DOHH2 (cell line): ENCODE data around the gene MSMB.
"Not testable (repeated sequence)": the region's sequence is repeated elsewhere in the genome, so short reads cannot be mapped to it uniquely, and the experiment has no call there.

ENCODE experiments used
- EZH2phosphoT487 ChIP-seq: fragments of 200-600 bp; sonication (generic); IDR thresholded peaks from 2 replicates; pipeline ENCODE4 v1.6.1; 2017; ENCODE audit warnings: borderline replicate concordance, mild to moderate bottlenecking, antibody characterized with exemption, low read length, moderate library complexity, mixed read lengths
- TF ChIP-seq, protein P1 (sequence below): fragments of 200-600 bp; sonication (generic); IDR thresholded peaks from one replicate; pipeline ENCODE4 v1.5.1; 2014; ENCODE audit warnings: antibody characterized with exemption, mild to moderate bottlenecking, low read depth, low read length; ENCODE audit not compliant: poor library complexity, severe bottlenecking

- TF ChIP-seq, protein P1, sequence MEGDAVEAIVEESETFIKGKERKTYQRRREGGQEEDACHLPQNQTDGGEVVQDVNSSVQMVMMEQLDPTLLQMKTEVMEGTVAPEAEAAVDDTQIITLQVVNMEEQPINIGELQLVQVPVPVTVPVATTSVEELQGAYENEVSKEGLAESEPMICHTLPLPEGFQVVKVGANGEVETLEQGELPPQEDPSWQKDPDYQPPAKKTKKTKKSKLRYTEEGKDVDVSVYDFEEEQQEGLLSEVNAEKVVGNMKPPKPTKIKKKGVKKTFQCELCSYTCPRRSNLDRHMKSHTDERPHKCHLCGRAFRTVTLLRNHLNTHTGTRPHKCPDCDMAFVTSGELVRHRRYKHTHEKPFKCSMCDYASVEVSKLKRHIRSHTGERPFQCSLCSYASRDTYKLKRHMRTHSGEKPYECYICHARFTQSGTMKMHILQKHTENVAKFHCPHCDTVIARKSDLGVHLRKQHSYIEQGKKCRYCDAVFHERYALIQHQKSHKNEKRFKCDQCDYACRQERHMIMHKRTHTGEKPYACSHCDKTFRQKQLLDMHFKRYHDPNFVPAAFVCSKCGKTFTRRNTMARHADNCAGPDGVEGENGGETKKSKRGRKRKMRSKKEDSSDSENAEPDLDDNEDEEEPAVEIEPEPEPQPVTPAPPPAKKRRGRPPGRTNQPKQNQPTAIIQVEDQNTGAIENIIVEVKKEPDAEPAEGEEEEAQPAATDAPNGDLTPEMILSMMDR = not testable (repeated sequence)
- TF ChIP-seq EZH2phosphoT487 = not testable (repeated sequence)
These were observed 62.4 kb downstream of the MSMB start for GRCh38 chr10:45983538-45984186.
